K562 (cell line): ENCODE measurements around the gene CACNA1E. TPM values are rescaled to one million over a fixed set of nuclear protein-coding genes. Genes with fewer than 3 reads are reported as not detected.

Experiments
- ATAC-seq: fragments of 200-7000 bp; cut with Tn5 transposase; 3 replicates; pipeline ENCODE4 v1.9.1; 2020; ENCODE audit warnings: moderate library complexity
- BruUV-seq: library from RNA; stranded (reverse); fragments of 400-500 nt; replicated peaks from 2 replicates; lab custom pipeline; 2021; lab: Mats Ljungman, UMichigan
- CTCF ChIA-PET: fragments of 300-600 bp; formaldehyde crosslinking; extraction: SDS; loops from one replicate; lab custom pipeline; 2021; ENCODE audit warnings: low intra/inter-chr PET ratio; lab: Yijun Ruan, JAX
- POLR2A ChIA-PET: fragments of 300-600, 350-650 bp; sonication (Branson Sonifier 250); formaldehyde crosslinking; extraction: SDS; loops from one replicate; lab custom pipeline; 2021; ENCODE audit warnings: antibody characterized with exemption, inconsistent platforms; lab: Yijun Ruan, JAX
- DNase-seq, 4 experiments: peaks; one replicate each; pipeline versions ENCODE4 v3.0.0 to v3.0.0-alpha.2; 2011 to 2018; ENCODE audit warnings: low spot score in 3 of 4, mixed read lengths in 3 of 4; ENCODE audit errors: extremely low read depth in 1 of 4
- FAIRE-seq: peaks from 2 replicates; lab custom pipeline; 2011; peaks lifted over from hg19 to GRCh38; lab: Jason Lieb, UNC
- H2AFZ ChIP-seq: 2 replicates; pipeline ENCODE4 v1.6.0; 2011; ENCODE audit warnings: low read depth, low read length, control low read depth, inconsistent platforms
- H3K27ac ChIP-seq: fragments of 200-600 bp; 3 replicates; pipeline ENCODE4 v1.8.0; 2011; ENCODE audit warnings: low read depth, mild to moderate bottlenecking, control low read depth, inconsistent platforms, low read length, moderate library complexity, mixed read lengths; ENCODE audit errors: extremely low read depth
- H3K27me3 ChIP-seq, 2 experiments: fragments of 300-600 bp in 1 of 2; 2 replicates in 1 of 2; 3 replicates in 1 of 2; pipeline versions ENCODE4 v1.6.0 to v1.8.0; 2011; ENCODE audit warnings: inconsistent platforms in 2 of 2, low read length in 2 of 2, mild to moderate bottlenecking in 1 of 2, mixed read lengths in 1 of 2, moderate library complexity in 1 of 2; ENCODE audit not compliant: control insufficient read depth in 2 of 2, insufficient read depth in 2 of 2
- H3K36me3 ChIP-seq: fragments of 300-600 bp; 3 replicates; pipeline ENCODE4 v1.8.0; 2011; ENCODE audit warnings: mild to moderate bottlenecking, low read length, inconsistent platforms; ENCODE audit not compliant: control insufficient read depth, insufficient read depth
- H3K4me1 ChIP-seq, 2 experiments: fragments of 200-600 bp in 1 of 2; replicated peaks in 1 of 2; 2 replicates in 1 of 2; 3 replicates in 1 of 2; pipeline versions ENCODE4 v1.5.1 to v1.8.0; 2011; ENCODE audit warnings: inconsistent platforms in 2 of 2, low read length in 2 of 2, mild to moderate bottlenecking in 1 of 2, mixed read lengths in 1 of 2, moderate library complexity in 1 of 2; ENCODE audit not compliant: control insufficient read depth in 2 of 2, insufficient read depth in 2 of 2
- H3K4me2 ChIP-seq: 2 replicates; pipeline ENCODE4 v1.6.1; 2011; ENCODE audit warnings: low read length, control low read depth, inconsistent platforms, mixed read lengths; ENCODE audit not compliant: insufficient read depth
- H3K4me3 ChIP-seq: fragments of 200-600 bp; sonication (generic), shearing (Covaris generic); 2 replicates; pipeline ENCODE4 v1.5.1; 2016; ENCODE audit warnings: control low read depth, inconsistent platforms
- H3K79me2 ChIP-seq: fragments of 200-600 bp; 3 replicates; pipeline ENCODE4 v1.8.0; 2011; ENCODE audit warnings: low read length, inconsistent platforms; ENCODE audit not compliant: control insufficient read depth, insufficient read depth
- H3K9ac ChIP-seq, 2 experiments: 2 replicates each; pipeline versions ENCODE4 v1.6.0 to v1.6.1; 2011; ENCODE audit warnings: low read depth in 2 of 2, low read length in 2 of 2, control low read depth in 1 of 2, inconsistent platforms in 1 of 2, mild to moderate bottlenecking in 1 of 2, mixed read lengths in 1 of 2; ENCODE audit not compliant: insufficient read depth in 1 of 2
- H3K9me1 ChIP-seq: one replicate; pipeline ENCODE4 v1.6.0; 2011; ENCODE audit warnings: inconsistent platforms, mild to moderate bottlenecking, low read length, moderate library complexity; ENCODE audit not compliant: control insufficient read depth, insufficient read depth
- H3K9me3 ChIP-seq: replicated peaks from 2 replicates; pipeline ENCODE4 v1.5.1; 2011; ENCODE audit warnings: low read depth, low read length, inconsistent platforms; ENCODE audit not compliant: control insufficient read depth, insufficient read depth
- H4K20me1 ChIP-seq: replicated peaks from 2 replicates; pipeline ENCODE4 v1.6.1; 2011; ENCODE audit warnings: low read length, inconsistent platforms, mixed read lengths; ENCODE audit not compliant: control insufficient read depth, insufficient read depth
- CTCF ChIP-seq, 3 experiments: IDR thresholded peaks in 2 of 3; conservative IDR thresholded peaks in 1 of 3; 2 replicates each; pipeline ENCODE4 v1.5.1; 2011 to 2012; ENCODE audit warnings: low read length in 3 of 3, mild to moderate bottlenecking in 3 of 3, control low read depth in 2 of 3, improper control_type of control experiment in 1 of 3, inconsistent platforms in 1 of 3, low read depth in 1 of 3, mixed read lengths in 1 of 3, moderate library complexity in 1 of 3; ENCODE audit not compliant: insufficient read depth in 2 of 3
- E2F1 ChIP-seq: sonication (generic); formaldehyde crosslinking; IDR thresholded peaks from 2 replicates; pipeline ENCODE4 v1.8.1; 2023; ENCODE audit warnings: mild to moderate bottlenecking, missing genetic modification reagents, moderate library complexity
- E4F1 ChIP-seq: fragments of 250-450 bp; sonication (Bioruptor Pico); IDR thresholded peaks from 2 replicates; pipeline ENCODE4 v1.5.0; 2021; ENCODE audit warnings: mild to moderate bottlenecking, borderline replicate concordance
- FOXJ3 ChIP-seq: sonication (generic); formaldehyde crosslinking; IDR thresholded peaks from 2 replicates; pipeline ENCODE4 v1.4.0; 2020; ENCODE audit warnings: mild to moderate bottlenecking, missing genetic modification reagents
- GTF2B ChIP-seq: IDR thresholded peaks from 2 replicates; pipeline ENCODE4 v1.6.1; 2011; ENCODE audit not compliant: insufficient read length; ENCODE audit errors: extremely low read depth
- HDGF ChIP-seq: fragments of 450-650 bp; IDR thresholded peaks from 2 replicates; pipeline ENCODE4 v1.6.1; 2016
- HNRNPK ChIP-seq: fragments of 200-400 bp; formaldehyde crosslinking; IDR thresholded peaks from one replicate; pipeline ENCODE4 v1.6.1; 2018; ENCODE audit warnings: mild to moderate bottlenecking, low read depth, low read length; ENCODE audit not compliant: poor library complexity, severe bottlenecking
- PCBP2 ChIP-seq: fragments of 200-400 bp; formaldehyde crosslinking; IDR thresholded peaks from 2 replicates; pipeline ENCODE4 v1.6.1; 2018; ENCODE audit warnings: low read length, low read depth, mild to moderate bottlenecking, moderate library complexity; ENCODE audit not compliant: poor library complexity, severe bottlenecking
- POLR2A ChIP-seq: fragments of 450-650 bp; conservative IDR thresholded peaks from 2 replicates; pipeline ENCODE4 v1.6.1; 2016
- RBBP5 ChIP-seq: fragments of 200-600 bp; sonication (generic); IDR thresholded peaks from 2 replicates; pipeline ENCODE4 v1.6.1; 2012; ENCODE audit warnings: borderline replicate concordance, mild to moderate bottlenecking, low read length, control low read depth, inconsistent platforms; ENCODE audit not compliant: insufficient read depth, poor library complexity, severe bottlenecking
- ZBTB5 ChIP-seq: fragments of 450-650 bp; IDR thresholded peaks from 2 replicates; pipeline ENCODE4 v1.6.1; 2017; ENCODE audit warnings: antibody characterized with exemption
- WGBS: fragments of 100-300 bp; shearing (Covaris generic); methylation state at CpG from one replicate; pipeline ENCODE4 v1.1.6; 2016; ENCODE audit warnings: low coverage, mixed read lengths; ENCODE audit not compliant: insufficient coverage; ENCODE audit errors: missing lambda C conversion rate; 5-methylcytosine and 5-hydroxymethylcytosine counted together
- in situ Hi-C: fragments of 300-500 bp; cut with MboI; formaldehyde crosslinking; loops from 4 replicates; pipeline ENCODE4 v1.15.0; 2018; ENCODE audit warnings: inconsistent platforms, mixed read lengths
- intact Hi-C: fragments of 100-400 bp; cut with micrococcal nuclease; formaldehyde crosslinking; loops from 2 replicates; pipeline ENCODE4 v1.14.2; 2022
- polyA plus RNA-seq, 8 experiments: library from polyadenylated mRNA; depleted of rRNA in 4 of 8; stranded (reverse) in 5 of 8; unstranded in 3 of 8; fragments of >200 nt; fragmentation: Nextera tagmentation in 2 of 8; fragmentation: Illumina TruSeq in 1 of 8; extraction: Ambion mirVana in 2 of 8; extraction: Trizol in 1 of 8; gene quantifications; 2 replicates each; pipeline versions ENCODE4 v1.2.1 to v1.2.3, GENCODE V29; 2011 to 2014; ENCODE audit warnings: inconsistent platforms in 1 of 8, missing spikeins in 1 of 8
- total RNA-seq, 7 experiments: library from RNA; depleted of rRNA in 6 of 7; stranded (reverse); fragments of >200 nt in 6 of 7; fragmentation: Illumina TruSeq in 2 of 7; extraction: Trizol in 2 of 7; gene quantifications; 2 replicates each; pipeline versions ENCODE4 v1.2.1 to v1.2.3, GENCODE V29; 2011 to 2021; ENCODE audit warnings: low replicate concordance in 1 of 7

CACNA1E gene
- total and polyA plus RNA-seq, 9 of the 15 experiments (the other 6 are each of a cell fraction or from before 2014, with no cell fraction given), result under 0.01 to 0.04 TPM; not detected in 7

- TF ChIP-seq CTCF (IDR thresholded peaks at IDR 0.05 in 2 of 3, conservative IDR thresholded peaks at IDR 0.05 in 1 of 3; ENCODE audit: insufficient read depth in 2 of 3, low read depth in 1 of 3, low read length in 3 of 3), result no peak
- TF ChIP-seq FOXJ3, result no peak
- no peak for TF ChIP-seq RBBP5
Measured at GRCh38 chr1:181562395-181562794, 79.1 kb downstream of the CACNA1E start (continued).

- H3K79me2 ChIP-seq, result no peaks in the 10 kb centered on the region
- H3K4me3 ChIP-seq, result no peak overlapping the region
- H3K4me2 ChIP-seq, result no peak overlapping the region
- no peaks in the 10 kb centered on the region for H3K36me3 ChIP-seq
- FAIRE-seq (no peak), DNase-seq (no peak), ATAC-seq (no peak)
- H2AFZ ChIP-seq, result no peak overlapping the region
- in situ Hi-C loops, result no loop called here
- H3K9me1 ChIP-seq, result no peaks in the 10 kb centered on the region
- BruUV-seq, result no TSS peak
- ChIA-PET POLR2A (no interaction called here), CTCF (no interaction called here)
- H3K9me3 ChIP-seq, result no peaks in the 10 kb centered on the region
- H3K27me3 ChIP-seq, result no peaks in the 10 kb centered on the region
- H4K20me1 ChIP-seq, result no peaks in the 10 kb centered on the region
- H3K27ac ChIP-seq, result no peak overlapping the region
- 0% methylated on average over 4 of the region's 4 CpGs for WGBS
- intact Hi-C loops, result no loop called here
- no peaks in the 10 kb centered on the region for H3K4me1 ChIP-seq
- no peak overlapping the region for H3K9ac ChIP-seq
- TF ChIP-seq E4F1, result no peak
- no peak for TF ChIP-seq HDGF
- no peak for TF ChIP-seq PCBP2
- TF ChIP-seq ZBTB5, result no peak
- no peak for TF ChIP-seq POLR2A
- TF ChIP-seq HNRNPK, result no peak
- TF ChIP-seq GTF2B, result no peak
- TF ChIP-seq E2F1, result no peak
Measured at GRCh38 chr1:181568736-181569135, 85.4 kb downstream of the CACNA1E start.
